Esophagus muscularis mucosa (tissue), 4 donors: ENCODE measurements around the gene PSMD7.

Experiments
- EP300 ChIP-seq: sonication (generic); formaldehyde crosslinking; IDR thresholded peaks from one replicate; pipeline ENCODE4 v1.6.1; 2017; ENCODE audit warnings: antibody characterized with exemption
- POLR2A ChIP-seq: fragments of 450-650 bp; IDR thresholded peaks from one replicate; pipeline ENCODE4 v1.6.1; 2017; ENCODE audit warnings: antibody characterized with exemption, moderate library complexity, mild to moderate bottlenecking, low read depth
- POLR2AphosphoS5 ChIP-seq, 2 donors: sonication (generic); formaldehyde crosslinking; IDR thresholded peaks; one replicate each; pipeline ENCODE4 v1.6.1; 2017; ENCODE audit warnings: antibody characterized with exemption in 2 of 2
- TF ChIP-seq, protein P1 (sequence below), 3 experiments: fragments of 200-600 bp in 2 of 3; fragments of 450-650 bp in 1 of 3; sonication (generic) in 2 of 3; IDR thresholded peaks; one replicate each; pipeline ENCODE4 v1.5.1; 2017 to 2019; ENCODE audit warnings: antibody characterized with exemption in 3 of 3, mild to moderate bottlenecking in 2 of 3, moderate library complexity in 1 of 3

DNA sequence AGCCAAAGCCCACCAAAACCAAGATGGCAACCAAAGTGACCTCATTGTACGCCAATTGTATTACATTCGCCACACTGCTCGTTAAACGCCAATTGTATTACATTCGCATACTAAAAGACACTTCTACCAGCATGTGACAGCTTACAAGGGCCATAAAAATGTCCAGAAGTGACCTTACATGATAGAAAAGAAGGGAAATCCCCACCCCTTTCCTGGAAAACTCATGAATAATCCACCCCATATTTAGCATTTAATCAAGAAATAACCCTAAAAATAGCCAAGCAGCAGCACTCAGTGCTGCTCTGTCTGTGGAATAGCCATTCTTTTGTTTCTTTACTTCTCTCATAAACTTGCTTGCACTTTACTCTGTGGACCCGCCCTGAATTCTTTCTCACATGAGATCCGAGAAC is 25.7 kb downstream of the PSMD7 start:
- TF ChIP-seq, protein P1, sequence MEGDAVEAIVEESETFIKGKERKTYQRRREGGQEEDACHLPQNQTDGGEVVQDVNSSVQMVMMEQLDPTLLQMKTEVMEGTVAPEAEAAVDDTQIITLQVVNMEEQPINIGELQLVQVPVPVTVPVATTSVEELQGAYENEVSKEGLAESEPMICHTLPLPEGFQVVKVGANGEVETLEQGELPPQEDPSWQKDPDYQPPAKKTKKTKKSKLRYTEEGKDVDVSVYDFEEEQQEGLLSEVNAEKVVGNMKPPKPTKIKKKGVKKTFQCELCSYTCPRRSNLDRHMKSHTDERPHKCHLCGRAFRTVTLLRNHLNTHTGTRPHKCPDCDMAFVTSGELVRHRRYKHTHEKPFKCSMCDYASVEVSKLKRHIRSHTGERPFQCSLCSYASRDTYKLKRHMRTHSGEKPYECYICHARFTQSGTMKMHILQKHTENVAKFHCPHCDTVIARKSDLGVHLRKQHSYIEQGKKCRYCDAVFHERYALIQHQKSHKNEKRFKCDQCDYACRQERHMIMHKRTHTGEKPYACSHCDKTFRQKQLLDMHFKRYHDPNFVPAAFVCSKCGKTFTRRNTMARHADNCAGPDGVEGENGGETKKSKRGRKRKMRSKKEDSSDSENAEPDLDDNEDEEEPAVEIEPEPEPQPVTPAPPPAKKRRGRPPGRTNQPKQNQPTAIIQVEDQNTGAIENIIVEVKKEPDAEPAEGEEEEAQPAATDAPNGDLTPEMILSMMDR (IDR thresholded peaks at IDR 0.05): no peak
- TF ChIP-seq POLR2A: no peak
- TF ChIP-seq EP300: no peak
- TF ChIP-seq POLR2AphosphoS5 (IDR thresholded peaks at IDR 0.05): peak in 1 of 2 donors; percentile 31
